HG03520 (cell line): ENCODE results near the gene RUNX1.

Experiments
- ATAC-seq: cut with Tn5 transposase; IDR thresholded peaks from one replicate; pipeline ENCODE4 v1.9.1; 2021; ENCODE audit warnings: mild to moderate bottlenecking, moderate library complexity; ENCODE audit not compliant: unreplicated experiment

RUNX1 gene

GRCh38 chr21:35048706-35049617, at the start of gene RUNX1:
RUNX1 (minus strand) TSS chr21:35049302.
- ATAC-seq: peak; percentile 52

- ATAC-seq: no peak
Observed at GRCh38 chr21:35097525-35097924, 48.4 kb upstream of the RUNX1 start.

DNA sequence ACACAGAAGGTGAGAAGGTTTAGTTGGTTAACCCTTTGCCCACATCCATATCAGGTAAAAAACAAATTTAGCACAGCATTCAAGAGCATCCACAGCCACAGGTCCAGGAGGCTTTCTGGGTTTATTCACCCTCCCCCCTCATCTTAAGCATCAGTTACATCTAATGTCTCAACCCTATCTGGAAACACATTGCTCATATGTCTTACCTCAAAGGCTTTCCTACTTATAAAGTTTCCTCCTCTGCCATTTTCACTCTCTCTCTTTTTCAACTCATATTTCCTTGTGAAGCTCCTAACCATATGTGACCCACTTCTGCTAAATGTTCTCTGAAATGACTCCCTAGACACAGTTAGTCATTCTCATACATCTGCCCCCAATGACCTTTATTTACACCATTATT, 47.9 kb upstream of the RUNX1 start:
- no peak for ATAC-seq

DNA sequence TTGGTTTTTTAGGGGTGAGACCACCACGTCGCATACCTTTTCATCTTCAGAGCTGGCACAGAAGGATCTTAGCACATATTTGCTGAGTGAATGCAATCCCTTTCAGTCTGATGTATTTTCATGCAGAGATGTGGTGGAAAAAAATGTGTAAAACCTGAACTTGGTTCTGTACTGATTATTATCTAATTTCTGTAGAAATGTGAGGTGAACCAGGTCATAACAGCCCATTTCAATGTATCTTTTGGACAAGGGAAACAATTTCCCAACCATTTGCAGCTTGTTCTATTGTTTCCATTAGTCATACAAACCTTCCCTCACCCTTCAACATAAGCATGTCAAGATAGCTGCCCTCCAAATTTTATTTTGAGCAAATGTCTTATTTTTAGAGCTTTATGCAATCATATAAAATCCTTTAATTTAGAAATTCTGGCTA, 46.8 kb upstream of the RUNX1 start:
- ATAC-seq: no peak

- ATAC-seq: no peak
Observed at GRCh38 chr21:35093514-35093913, 44.4 kb upstream of the RUNX1 start.

GRCh38 chr21:35091496-35091895, 42.4 kb upstream of the RUNX1 start:
- no peak for ATAC-seq

- no peak for ATAC-seq
Observed at GRCh38 chr21:35090403-35090802, 41.3 kb upstream of the RUNX1 start.

DNA sequence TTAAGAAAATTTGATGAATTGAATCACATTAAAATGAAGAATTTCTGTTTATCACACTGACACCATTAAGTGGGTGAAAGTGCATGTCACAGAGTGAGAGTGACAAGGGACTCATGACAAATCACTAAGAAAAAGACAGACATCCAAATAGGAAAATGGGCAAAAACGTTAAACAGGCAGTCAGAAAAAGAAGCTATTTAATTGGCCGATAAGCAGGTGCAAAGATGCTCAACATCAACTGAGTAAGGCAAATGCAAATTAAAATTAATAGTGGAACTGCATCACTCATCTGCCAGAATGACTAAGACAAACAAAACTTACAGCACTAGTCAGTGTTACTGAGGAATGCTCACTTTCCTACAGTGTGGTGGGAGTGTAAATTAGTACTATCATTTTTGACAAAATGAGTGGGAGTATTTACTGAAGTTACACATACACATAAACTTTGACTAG, 39.2 kb upstream of the RUNX1 start:
- ATAC-seq: no peak

GRCh38 chr21:35086357-35086756, 37.3 kb upstream of the RUNX1 start:
- ATAC-seq: no peak

DNA sequence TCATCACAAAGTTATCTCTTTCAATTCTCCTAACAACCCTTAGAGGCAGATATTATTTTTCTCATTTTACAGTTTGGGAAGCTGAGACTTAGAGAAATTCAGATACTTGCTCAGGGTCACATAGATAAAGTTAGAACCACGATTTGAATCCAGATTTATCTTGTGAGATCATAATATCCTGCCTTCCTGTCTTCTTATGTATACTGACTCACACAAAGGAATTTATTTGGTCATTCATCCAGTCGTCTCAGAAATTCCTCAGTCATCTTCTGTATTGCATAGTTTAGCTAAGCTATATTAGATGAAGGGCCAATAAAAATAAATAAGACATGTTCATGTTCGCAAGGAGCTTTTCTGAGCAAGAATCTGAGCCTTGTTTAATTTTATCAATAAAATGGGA, 35.8 kb upstream of the RUNX1 start:
- ATAC-seq: no peak

GRCh38 chr21:35083246-35083645, 34.1 kb upstream of the RUNX1 start:
- no peak for ATAC-seq

DNA sequence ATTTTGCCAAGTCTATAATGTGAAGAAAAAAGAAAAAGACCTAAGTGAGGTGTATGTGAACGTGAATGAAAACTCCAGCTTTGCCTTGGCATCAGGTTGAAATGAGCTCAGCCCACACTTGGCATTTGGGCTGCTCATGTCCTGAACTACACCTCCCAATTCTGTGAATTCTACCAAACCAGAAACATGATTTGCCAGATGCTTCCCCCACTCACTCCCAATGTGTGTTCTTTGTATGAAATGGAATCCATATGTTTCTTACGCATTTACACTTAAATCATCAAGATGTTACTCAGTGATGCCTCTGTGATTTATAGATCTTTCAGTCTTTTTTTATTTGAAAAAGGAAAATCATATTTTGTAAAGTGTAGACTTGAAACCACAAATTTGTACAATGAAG, 32.8 kb upstream of the RUNX1 start:
- no peak for ATAC-seq

GRCh38 chr21:35079181-35079580, 30.1 kb upstream of the RUNX1 start:
- ATAC-seq: no peak

GRCh38 chr21:35077975-35078374, 28.9 kb upstream of the RUNX1 start:
- ATAC-seq: no peak

- no peak for ATAC-seq
Observed at GRCh38 chr21:35077466-35077865, 28.4 kb upstream of the RUNX1 start.

GRCh38 chr21:35075546-35075945, 26.4 kb upstream of the RUNX1 start:
- ATAC-seq: no peak

GRCh38 chr21:35072960-35073359, 23.9 kb upstream of the RUNX1 start:
- no peak for ATAC-seq

DNA sequence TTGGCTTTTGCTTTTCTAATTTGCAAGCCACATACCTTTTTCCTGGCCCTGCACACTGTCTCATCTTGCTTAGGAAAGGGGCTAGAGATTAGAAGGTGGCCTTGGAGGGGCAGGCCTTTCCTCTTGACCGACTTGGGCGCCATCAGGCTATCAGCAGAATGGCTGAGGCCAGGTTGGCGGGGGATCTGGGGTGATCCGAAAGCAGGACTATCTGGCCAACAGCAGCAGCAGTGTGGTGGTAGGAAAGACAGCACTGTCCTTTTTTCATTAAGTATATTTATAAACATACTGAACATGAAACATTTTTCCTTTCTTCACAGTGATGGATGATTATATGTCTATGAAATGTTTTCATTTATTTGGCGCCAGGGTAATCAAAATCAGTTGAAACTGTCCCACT, 23.5 kb upstream of the RUNX1 start:
- ATAC-seq: no peak

GRCh38 chr21:35071347-35071746, 22.2 kb upstream of the RUNX1 start:
- no peak for ATAC-seq

DNA sequence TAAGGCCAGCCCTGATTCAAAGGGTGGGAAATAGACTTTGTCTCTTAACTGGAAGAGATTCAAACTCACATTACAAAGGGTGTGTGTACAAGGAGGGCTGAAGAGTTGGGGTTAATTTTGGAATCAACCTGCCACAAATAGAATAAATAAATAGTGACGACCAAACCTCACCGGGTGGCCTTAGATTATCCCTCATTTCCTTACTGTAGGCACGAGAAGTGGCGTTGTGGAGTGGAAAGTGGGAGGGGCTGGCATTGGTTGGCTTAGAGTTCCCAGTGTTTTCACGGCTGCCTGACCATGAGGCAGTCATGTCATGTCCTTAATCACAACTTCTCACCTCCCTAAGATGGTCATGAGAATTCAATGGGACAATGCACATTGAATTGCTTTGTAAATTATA, 21.3 kb upstream of the RUNX1 start:
- ATAC-seq: no peak

- no peak for ATAC-seq
Observed at GRCh38 chr21:35066824-35067223, 17.7 kb upstream of the RUNX1 start.

DNA sequence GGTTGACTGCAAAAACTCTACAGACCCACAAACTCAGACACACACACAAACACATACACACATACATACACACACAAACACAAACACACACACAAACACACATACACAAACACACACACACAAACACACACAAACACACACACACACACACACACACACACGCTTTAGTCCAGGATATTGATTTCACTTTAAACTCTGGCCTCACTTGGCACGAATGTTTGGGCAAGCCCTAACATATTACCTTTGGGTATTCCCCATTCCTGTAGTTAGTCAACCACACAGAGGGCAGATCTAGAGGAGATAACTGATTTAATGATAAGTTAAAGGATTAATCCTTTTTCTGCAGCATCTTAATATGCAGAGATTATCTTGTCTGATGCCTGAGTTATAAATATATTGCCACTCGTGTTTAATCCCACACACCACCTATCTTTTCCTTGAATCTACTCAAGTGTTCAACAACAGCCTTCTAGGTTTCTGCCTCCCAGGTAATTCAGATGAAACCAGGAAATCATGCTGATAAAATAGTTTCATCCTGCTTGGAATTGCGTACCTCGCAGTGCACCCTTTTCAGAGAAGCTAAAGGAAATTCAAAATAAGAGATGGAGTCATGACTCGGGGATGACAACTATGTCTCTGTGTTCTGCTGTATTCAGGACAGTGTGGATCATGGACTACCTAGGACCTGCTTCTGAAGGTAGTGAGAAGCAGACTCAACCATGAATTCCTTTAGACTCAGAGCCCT, 14.5 kb upstream of the RUNX1 start:
- no peak for ATAC-seq
